ENCODE results near the gene SCAP. TPM values are rescaled to one million over a fixed set of nuclear protein-coding genes. Genes with fewer than 3 reads are reported as not detected.

The SCAP gene
- total RNA-seq, 1 experiment from 2014 or later: 24.7 TPM

DNA sequence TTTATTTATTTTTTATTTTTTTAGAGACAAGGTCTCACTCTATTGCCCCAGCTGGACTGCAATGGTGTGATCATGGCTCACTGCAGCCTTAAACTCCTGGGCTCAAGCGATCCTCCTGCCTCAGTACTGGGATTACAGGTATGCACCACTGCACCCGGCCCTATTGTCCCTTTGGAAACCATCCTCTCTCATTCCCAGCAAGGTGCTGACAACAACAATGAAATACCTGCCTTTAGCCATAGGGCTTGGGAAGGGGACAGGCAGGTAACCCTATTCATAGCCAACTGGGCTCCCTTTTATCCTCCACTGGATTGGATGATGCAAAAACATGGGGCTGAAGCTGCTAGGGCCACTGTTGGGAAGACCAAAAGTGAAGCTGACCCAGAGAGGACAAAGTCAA, 43.1 kb downstream of the SCAP start:
- no peak for DNase-seq (ENCODE audit: low spot score)

DNA sequence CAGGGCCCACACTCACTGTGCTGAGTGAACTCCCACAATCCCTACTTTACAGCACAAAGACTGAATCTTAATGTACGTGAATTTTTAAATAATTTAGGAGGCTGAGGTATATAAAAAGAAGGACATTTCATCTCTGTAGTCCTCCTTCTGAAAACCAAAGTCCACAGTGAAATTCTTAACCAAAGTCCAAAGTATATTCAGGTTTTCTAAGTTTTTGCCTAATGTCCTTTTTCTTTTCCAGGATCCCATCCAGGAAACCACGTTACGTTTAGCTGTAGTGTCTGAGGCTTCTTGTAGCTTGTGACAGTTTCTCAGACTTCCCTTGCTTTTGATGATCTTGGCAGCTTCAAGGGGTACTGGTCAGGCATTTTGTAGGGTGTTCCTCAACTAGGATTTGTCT, 44.5 kb downstream of the SCAP start:
- no peak for DNase-seq (ENCODE audit: low spot score)

DNA sequence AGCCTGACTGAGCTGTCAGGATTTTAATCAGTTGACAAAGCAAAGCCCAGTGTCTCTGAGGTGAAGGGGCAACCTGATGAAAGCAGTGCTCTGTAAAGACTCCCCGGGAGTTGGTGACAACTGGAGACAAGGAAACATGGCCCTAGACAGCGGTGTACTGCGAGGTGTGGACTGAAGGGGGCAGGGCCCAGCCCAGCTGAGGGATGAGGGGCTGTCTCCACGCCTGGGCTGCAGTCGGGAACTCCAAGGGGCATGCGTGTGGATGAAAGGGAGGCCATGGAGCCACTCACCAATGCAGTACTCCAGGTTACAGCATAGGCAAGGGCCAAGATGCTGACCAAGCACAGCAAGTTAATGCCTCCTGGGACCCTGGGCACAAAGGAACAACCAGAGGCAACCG, 45.1 kb downstream of the SCAP start:
- no peak for DNase-seq (ENCODE audit: low spot score)

DNA sequence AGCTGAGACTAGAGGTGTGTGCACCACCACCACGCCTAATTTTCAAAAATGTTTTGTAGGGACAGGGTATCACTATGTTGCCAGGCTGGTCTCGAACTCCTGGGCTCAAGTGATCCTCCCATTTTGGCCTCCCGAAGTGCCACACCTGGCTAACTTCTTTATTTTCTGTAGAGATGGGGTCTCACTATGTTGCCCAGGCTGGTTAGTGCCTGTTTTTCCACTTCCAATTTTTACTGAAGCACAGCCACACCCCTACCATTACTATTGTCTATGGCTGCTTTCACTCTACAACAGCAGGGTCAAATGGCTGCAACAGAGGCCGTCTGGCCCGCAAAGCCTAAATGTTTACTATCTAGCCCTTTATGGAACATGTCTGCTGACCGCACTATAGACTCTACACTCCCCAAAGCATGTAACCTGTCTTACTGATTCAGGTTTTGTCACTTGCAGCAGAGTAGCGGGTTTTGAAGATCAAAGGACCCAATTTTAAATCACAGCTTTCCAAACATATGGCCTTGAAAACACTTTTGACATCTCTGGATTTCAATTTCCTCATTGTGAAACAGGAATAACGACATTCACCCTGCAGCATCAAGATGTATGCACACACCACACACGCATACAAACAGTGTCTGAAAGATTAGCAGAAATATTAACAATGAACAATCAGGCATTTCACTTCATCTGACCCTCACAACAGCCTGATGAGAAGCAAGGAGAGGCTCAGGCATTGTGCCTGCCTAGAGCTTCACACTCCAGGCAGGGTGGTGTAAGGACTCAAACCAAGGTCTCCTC, 46.1 kb downstream of the SCAP start:
- no peak for DNase-seq (ENCODE audit: low spot score)

DNA sequence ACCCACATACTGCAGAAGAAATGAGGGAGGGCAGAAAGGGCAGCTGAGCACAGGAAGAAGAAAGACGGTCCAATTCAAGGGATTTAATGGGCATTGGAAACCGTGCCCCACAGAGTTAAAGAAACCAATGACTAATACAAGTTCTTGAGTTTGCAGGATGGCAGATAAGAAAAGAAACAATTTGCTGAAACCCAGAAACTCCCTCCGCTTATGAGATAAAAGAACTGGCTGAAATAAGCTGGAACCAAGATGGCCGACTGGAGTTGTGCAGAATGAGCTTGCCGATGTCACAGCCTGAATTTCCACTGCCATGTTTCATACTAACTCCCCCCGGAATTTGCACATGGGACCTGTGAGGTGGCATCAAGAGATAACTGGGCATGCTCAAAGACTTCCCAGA, 47.1 kb downstream of the SCAP start:
- no peak for DNase-seq (ENCODE audit: low spot score)

DNA sequence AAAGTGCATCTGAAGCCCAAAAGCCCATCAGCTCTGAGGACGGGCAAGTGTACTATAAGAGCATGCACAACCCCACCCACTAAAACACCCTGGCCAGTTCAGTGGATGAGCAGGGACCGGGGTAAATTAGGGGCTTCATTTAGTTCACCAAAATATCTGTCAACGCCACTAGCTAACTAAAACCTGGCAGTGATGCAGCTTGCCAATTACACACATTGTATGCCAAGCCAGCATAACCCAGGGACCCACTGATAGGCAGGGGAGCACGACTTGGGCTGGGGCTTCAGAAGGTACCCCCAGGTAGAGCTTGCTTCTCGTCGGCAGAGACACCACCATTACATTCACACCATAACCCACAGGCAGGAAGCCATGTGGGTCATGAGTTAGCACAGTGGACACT, 47.9 kb downstream of the SCAP start:
- DNase-seq (ENCODE audit: low spot score): no peak

DNA sequence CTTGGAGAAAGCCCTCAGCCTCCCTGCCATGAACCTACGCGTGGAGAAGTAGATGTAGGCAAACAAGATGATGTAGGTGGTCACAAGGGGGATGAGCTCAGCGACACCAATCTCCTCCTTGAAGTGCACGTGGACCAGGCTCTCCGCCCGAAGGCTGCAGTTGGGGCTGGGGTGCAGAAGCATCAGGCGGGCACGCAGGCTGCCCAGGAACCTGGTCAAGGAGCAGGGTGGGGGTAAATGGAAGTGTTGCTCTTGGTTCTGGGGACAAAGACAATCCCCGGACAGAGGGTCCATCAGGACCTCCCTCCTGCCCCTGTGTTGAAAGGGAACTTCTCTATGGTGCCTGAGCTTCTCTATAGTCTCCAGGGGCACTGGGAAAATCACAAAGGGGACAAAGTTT, 49.8 kb downstream of the SCAP start:
- no peak for DNase-seq (ENCODE audit: low spot score)

DNA sequence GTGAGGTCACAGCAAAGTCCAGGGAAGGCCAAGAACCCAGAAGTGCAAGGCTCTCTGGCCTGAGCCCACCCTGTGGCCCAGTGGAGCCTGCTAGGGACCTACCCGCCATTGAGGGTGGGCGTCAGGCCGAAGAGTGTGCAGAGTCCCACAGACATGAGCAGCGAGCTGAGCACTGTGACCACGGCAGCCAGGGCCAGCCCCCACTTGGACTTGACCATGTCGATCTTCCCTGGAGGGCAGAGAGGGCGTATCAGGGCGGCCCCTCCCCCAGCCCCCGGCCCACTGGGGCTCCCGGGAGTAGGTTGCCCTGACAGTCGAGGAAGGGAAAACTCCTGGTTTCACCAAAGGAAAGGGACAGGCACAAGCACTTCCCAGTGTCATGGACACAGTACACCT, 50.4 kb downstream of the SCAP start:
- no peak for DNase-seq (ENCODE audit: low spot score)

DNA sequence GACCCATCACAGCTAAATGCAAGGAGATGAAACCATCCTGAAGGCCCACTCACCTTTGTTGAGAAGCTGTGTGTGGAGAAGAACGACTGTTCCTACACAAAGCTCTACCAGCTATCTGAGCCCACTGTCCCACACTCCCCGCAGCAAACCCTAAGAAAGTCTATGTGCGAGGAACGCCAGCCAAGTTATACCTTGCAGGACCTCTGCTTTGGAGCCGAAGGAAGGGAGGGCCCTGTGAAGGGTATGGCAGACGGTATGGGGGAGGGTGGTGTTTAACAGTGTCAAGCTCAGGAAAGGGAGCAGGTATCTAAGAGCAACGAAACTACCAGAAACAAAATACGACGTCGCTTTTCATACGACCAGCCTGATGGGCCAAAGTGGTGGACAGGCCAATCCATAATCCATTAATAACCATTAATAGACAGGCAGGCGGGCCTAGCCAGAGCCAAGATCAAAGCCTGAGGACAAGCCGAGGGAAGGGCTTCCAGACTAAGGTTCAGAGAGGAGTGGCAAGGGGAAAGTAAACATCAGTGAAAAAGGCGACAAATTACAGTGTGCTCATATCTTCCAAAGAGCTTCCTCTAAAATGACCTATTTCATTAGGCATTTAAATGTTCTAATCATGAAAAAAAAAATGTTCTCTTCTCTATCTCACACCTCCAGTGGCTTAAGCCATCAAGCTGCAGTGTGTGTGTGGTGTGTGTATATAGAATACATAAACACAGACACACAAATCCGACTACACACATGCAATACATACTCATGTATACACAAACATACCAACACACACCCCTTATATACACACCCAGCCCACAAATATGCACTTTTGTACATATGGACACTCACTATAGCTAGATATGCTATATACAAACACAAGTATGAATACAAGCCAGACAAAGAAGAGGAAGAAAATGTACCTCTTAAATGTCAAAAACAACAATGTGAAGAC, 51.0 kb downstream of the SCAP start:
- no peak for DNase-seq (ENCODE audit: low spot score)

DNA sequence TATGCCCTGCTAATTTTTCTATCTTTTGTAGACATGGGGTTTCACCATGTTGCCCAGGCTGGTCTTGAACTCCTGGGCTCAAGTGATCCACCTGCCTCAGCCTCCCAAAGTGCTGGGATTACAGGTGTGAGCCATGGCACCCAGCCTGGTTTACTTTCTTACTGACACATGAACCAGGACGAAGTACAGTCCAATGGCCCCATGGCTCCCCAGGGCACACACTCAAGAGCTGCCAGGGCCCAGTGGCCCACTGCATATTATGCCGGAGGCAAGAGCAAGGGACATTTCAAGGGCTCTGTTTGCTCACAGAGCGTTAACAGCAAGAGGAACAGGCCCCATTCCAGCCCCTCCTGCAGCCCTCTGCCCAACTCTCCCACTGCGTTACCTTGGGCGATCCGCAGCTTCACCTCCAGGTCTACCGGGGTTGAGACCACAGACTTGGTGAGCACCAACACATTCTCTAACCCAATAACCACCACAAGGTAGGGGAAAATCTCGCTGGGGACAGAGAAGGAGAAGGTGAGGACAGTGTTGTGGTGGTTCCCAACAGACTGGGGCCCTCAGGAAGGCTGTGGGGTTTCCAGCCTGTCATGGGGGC, 52.1 kb downstream of the SCAP start:
- DNase-seq (ENCODE audit: low spot score): no peak

DNA sequence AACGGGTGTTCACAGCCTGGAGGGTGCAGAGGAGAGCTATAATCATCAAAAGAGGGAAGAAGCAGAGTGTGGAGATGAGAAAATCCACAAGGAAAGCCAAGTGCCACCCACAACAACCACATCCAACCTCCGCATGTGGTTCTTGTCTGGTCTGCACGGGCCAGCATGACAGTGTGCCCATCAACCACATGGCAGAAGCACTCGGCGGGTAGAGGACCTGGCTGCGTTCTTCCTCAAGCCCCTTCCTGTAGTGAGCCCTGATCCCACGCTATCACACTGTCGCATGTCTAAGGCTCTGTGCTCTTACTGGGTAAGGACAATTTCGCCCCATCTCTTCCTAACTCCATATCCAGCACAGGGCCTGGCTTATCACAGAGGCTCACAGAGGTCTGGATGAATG, 53.0 kb downstream of the SCAP start:
- DNase-seq (ENCODE audit: low spot score): no peak

DNA sequence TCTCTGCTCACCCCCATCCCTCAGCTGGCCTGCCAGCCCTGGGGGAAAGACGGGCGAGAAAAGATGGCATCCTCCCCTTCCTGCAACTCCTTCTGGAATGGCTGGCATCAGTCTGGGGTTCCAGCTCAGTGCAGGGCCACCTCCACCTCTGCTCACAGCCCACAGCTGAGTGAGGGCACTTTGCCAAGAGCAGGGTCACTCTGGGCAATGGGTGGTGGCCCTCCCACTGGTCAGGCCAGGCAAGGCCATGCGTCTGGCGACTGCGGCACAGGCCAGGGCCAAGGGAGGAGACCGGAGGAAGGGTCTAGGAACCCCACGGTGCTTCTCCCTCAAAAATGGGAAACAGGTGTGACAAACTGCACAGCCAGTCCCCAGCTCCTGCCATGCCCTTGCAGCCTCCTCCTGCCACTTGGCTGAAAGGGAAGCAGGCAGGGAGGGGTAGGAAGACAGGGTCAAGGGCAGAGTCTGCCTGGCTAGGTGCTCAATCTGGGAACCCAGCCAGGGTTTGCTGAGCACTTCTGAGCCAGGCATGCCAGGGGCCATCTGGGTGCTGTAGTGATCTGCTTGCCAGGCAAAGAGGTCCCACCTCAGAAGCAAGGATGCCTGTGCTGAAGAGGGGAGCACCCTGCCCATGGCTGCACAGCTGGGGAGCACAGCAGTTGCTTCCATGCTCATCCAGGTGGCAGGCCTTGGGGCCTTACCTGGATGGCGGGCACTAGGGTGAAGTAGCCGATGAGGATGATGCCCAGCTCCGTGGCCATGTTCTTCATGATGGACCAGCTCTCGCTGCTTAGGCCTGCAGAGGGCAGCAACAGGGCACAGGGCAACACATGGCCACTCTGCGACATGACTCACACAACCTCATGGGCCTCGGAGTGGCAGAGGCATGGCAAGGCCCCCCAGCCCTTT, 53.7 kb downstream of the SCAP start:
- peak; percentile 26 for DNase-seq (ENCODE audit: low spot score)

DNA sequence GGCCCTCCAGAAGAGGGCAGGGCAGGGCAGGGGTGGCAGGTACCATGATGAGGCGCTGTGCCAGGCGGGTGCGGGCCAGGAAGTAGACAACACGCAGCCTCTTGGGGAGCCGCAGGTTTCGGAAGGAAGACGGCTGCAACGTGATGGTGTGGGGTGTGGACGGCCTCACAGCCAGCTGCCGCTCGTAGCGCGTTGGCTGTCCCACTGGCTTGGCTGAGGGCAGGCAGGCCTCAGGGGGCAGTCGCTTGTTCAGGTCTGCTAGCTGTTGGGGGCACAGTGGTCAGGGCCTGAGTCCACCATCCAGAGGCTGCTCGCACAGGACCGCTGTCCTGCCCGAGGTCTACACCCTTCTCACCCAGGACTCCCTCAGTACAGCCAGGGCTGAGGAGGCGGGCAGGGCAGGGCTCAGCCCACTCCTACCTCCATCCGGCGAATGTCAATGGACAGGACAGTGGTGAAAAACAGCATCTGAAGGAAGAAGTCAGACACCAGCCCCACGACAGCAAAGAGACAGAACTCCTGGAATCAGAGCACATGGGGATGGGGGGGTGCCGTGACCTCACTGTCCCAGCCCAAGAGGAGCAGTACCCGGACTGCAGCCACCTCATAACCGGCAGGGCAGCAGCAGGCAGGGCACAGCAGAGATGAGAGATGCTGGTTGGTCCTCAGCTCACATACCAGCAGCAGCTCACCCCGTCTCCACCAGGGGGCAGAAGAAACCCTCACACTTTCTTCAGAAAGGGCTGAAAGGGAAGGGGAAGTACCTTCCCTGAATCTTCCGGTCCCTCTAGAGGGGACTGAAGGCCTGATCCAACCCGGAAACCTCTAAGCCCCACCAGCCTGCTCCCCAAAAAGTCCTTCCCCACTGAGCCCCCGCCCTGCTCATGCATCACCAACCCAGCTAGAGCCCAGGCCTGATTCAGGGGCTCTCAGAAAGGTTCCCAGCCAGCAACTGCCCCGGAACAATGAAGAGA, 54.9 kb downstream of the SCAP start:
- DNase-seq (ENCODE audit: low spot score): peak; percentile 77

DNA sequence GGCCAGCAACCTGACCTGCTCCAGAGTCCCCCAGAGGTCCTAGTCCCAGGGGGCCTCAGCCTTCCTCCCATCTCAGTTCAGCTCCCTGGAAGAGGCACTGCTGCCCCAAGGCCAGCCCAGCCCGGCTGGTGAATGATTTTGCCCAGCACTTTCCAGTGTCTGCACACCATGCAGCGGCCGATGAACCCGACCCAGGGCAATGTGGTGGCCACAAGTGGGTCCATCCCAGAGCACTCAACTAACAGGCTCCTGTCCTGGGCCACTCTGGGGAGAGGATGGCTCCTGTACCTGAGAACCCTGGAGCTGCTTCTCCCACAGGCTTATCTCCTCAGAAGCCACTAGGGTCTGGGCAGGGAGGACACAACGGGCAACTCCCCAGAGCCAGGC, 55.7 kb downstream of the SCAP start:
- no peak for DNase-seq (ENCODE audit: low spot score)

DNA sequence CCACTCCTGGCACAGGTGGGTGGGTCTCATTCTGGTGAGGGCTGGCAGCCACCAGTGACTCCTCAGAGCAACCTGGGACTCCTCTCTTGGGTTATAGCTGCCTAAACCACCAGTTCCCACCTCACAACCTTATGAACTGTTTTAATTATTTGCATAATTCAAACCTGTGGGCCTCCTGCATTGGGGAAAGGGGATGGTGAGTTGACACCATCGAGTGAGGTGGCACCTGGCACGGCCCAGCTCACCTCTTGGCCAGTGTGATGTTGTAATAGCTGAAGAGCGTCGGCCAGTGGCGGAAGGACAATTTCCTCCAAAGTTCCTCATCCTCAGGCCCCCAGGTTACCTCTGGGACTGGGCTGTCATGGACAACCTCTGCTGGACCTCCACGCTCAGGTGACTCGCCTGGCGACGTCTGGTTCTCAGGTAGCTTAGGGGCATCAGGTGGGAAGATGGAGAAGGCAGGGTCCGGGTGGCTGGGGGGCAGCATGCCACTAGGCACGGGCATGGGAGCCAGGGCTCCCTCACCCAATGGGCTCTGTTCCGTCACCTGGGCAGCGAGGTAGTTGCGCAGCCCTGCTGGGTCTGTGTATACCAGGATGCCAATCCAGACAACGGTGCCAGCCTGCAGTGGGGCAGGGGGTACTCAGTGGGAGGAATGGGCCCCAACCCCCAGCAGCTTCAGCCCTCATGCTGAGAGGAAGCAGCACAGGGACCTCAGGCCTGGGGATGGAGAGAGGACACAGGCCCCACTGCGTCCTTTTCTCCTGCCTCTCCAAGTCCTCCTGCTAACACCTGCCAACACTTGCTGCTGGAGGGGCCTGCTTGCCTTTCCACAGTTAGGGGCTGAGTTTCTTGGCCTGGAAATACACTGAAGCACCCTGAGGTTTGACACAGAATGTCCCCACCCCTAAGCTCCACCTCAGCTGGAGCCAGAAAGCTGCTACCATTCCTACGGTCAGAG, 56.4 kb downstream of the SCAP start:
- no peak for DNase-seq (ENCODE audit: low spot score)

DNA sequence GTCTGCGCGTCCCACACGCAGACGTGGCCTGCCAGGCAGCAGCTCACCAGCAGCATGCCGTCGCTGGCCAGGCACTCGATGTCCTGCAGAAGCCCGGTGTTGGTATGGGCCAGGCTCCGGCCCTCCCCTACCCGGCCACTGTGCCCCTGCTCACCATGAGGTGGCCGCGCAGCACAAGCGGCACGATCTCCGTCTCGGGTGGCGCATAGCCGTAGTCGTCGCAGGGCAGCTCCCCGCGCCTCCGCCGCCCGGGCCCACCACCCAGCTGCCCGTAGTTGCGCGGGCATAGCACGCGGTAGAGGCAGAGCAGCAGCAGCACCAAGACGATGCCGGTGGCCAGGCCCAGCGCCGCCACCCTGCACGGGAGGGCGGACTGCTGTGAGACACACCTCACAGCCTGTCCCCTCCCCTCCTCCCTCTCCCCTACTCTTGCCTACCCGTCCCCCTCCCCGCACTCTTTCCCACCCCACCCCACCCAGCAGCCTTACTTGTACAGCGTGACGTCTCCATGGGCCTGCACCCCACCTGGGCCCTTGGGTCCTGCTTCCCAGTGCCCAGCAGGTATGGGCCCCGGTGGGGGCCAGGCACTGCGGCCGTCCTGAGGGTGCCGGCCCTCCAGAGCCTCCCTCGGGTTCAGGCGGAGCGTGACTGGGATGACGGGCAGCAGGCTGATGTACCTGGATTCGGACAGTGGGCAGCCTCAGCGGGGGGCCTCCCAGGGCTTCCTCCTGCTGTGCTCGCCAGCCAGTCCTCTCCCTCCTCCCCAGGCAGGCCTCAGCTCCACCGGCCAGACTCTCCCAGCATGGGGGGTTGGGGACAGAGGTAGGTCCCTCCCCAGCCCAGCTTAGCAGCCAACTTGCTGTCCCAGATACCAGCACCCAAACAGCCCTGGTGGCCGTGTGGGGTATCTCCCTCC, 57.3 kb downstream of the SCAP start:
- DNase-seq (ENCODE audit: low spot score): no peak

DNA sequence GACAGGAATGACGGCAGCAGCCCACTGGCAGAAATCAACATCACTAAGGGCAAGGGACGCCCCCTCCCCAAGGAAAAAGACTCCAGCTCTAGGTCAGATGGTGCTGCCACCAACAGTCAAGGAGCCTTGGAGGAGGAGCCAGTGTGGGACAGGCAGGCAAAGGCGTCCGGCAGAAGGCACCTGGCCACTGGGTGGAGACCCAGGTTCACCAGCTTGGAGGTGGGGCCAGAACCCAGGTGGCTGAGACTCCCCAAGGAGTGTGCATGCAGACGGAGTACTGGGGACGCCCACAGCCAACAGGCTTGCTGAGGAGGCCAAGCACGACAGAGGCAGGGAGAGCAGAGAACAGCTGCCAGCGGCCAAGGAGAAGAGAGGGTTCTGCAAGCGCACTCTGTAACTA, 59.7 kb downstream of the SCAP start:
- DNase-seq (ENCODE audit: low spot score): no peak
